GM19468 (cell line): ENCODE measurements around the gene C12orf50.
"Not testable (repeated sequence)": the region's sequence is repeated elsewhere in the genome, so short reads cannot be mapped to it uniquely, and the experiment has no call there.

ENCODE experiments used
- ATAC-seq: cut with Tn5 transposase; IDR thresholded peaks from one replicate; pipeline ENCODE4 v1.9.1; 2021; ENCODE audit warnings: mild to moderate bottlenecking, moderate library complexity, moderate number of reproducible peaks; ENCODE audit not compliant: unreplicated experiment; ENCODE audit errors: extremely low read depth

Gene C12orf50

DNA sequence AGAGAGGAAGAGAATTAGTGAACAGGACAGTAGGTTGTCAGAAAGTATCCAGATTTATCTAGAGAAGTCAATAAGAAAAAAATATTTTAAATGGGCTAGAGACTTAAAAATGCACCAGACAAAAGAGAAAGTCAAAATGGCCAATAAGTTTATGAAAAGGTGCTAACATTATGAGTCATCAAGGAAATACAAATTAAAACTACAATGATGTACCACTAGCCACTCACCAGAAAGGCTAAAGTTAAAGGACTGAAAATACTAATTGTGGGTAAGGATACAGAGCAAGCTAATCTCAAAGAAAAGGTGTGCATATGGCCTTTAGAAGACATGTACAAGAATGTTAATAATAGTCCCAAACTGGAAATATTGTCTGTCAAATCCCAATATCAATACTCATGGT, 37.7 kb downstream of the C12orf50 start:
- no peak for ATAC-seq

DNA sequence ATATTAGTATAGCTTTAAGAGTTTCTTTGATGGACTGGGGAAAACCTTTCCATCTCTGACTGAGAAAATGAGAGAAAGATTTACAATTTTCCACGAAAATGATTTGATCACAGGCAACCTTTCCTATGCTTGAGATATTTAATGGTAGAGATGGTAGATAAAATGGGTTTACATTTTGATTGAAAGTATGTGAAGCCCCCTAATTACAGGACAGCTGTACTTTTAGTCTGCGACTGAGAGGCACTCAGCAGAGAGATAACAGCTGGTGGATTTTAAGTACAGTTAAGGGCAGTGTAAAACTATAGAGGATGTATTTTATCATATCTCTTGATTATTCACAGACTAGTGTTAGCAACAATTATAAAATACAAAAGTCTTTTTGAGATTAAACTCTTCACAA, 40.7 kb downstream of the C12orf50 start:
- no peak for ATAC-seq

- no peak for ATAC-seq
These were observed 44.0 kb downstream of the C12orf50 start for GRCh38 chr12:87985069-87985675.

DNA sequence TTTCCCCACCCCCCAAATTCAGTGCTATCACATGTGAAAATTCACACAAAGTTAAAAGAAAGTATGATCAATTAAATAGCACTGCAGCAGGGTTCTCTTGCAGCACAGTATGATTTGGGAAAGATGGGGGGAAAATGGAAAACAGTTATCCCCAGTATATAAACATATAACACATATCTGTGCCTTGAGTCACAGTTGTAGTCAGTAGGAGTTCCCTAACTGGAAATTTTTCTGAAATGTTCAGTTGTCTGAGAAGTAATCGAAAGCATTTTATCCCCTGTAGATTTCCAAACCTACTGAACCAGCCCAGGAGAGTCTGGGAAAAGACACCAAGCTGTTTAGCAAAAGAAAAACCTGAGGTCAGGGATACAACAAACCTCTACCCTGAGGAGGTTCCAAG, 47.0 kb downstream of the C12orf50 start:
- no peak for ATAC-seq

GRCh38 chr12:87981495-87981894, 47.7 kb downstream of the C12orf50 start:
- no peak for ATAC-seq

DNA sequence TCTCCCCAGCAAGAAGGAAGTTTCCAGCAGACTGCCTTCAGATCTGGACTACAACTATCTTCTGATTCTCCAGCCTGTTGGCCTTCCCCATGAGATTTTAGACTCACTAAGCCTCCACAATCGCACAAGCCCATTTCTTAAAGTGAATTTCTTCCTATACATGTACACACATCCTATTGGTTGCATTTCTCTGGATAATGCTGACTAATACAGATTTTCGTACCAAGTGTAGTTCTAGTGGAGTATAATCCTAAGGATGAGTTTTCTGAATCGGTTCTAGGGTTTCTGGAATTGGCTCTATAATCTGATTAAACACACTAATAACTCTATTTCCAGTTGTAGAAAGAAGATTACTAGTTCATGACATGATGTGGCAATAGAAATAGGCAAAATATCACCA, 53.3 kb downstream of the C12orf50 start:
- ATAC-seq = no peak

- no peak for ATAC-seq
These were observed 61.3 kb downstream of the C12orf50 start for GRCh38 chr12:87967871-87968270.

DNA sequence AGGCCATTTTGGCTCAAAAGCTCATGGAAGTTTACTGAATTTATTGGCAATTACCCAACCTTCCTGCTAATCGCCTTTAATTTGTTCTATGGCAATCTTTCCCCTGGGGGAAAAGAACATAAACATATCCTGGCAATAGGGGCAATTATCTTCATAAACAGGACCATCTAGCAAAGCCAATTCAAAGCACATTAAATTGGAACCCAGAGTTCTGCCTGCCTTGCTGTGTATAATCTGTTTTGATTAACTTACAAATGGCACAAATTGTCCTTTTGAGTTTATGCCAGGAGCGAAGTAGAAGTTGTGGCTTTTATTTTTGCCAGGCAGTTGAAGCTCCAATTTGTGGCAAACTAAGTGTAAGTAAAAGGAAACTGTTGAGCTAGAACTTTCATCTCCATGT, 68.6 kb downstream of the C12orf50 start:
- ATAC-seq = no peak

DNA sequence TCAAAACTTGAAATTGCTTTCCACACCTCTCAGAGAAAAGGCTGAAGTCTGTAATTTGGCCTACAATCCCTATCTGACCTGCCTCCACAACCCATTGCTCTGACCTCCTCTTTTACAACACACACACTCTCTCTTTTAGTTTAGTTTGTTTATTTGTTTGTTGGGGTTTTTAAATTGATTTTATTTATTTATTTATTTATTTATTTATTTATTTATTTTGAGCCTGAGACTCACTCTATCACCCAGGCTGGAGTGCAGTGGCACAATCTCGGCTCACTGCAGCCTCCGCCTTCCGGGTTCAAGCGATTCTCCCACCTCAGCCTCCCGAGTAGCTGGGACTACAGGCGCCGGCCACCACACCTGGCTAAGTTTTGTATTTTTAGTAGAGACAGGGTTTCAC, 75.2 kb downstream of the C12orf50 start:
- ATAC-seq = not testable (repeated sequence)

GRCh38 chr12:87953256-87953860, 75.8 kb downstream of the C12orf50 start:
- no peak for ATAC-seq

- ATAC-seq = no peak
These were observed 76.4 kb downstream of the C12orf50 start for GRCh38 chr12:87952850-87953249.

DNA sequence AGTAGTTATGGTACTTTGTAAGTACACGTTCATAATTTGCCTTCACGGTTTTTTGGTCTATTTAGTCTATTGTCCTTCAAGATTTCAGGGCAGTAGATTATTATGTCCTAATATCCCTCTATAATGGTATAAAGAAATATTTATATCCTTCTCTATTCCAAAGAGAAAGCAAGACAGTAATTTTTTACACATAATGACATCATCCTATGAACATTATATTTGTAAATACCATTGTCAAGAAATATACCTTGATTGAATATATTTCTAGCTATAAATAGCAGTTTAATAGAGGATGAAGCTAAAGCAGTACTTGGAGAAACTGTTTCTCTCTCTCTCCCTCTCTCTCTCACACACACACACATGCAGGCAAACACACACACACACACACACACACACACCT, 77.0 kb downstream of the C12orf50 start:
- no peak for ATAC-seq

GRCh38 chr12:87943762-87944161, 85.4 kb downstream of the C12orf50 start:
- no peak for ATAC-seq

GRCh38 chr12:87943023-87943422, 86.2 kb downstream of the C12orf50 start:
- no peak for ATAC-seq

DNA sequence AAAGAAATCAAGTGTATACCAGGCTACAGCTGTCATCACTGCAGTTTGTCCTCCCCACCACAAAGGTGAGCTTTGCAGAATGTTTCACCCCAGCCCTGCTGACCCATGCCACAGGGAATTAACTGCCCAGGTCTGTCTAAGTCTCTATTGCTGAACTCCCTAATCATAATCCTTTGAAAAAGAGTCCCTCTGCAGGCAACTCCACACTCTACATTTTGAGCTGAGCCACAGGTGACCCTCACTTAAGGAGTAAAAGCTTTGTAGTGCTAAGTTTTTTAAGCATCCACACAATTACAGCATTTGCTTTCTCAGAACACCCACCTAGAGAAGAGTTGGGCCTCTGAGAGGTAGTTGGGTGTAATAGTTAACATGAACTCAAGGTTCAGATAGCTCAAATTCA, 90.0 kb downstream of the C12orf50 start:
- ATAC-seq = no peak

DNA sequence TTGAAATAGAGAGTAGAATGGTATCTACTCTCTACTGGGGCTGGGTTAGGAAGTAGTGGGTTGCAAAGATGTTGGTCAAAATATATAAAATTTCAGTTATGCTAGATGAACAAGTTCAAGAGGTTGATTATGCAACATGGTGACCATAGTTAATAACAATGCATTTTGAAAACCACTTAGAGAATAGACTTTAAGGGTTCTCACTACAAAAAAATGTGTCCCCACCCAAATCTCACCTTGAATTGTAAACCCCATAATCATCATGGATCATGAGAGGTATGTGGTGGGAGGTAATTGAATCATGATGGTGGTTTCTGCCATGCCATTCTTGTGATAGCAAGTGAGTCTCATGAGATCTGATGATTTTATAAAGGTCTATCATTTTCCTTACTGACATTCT, 94.0 kb downstream of the C12orf50 start:
- no peak for ATAC-seq

- ATAC-seq = no peak
These were observed 95.2 kb downstream of the C12orf50 start for GRCh38 chr12:87933991-87934390.

GRCh38 chr12:87931812-87932211, 97.4 kb downstream of the C12orf50 start:
- ATAC-seq = no peak

- ATAC-seq = no peak
These were observed 98.6 kb downstream of the C12orf50 start for GRCh38 chr12:87930627-87931026.
